ENCODE measurements around the gene SENP1. TPM values are rescaled to one million over a fixed set of nuclear protein-coding genes. Genes with fewer than 3 reads are reported as not detected.

The SENP1 gene
- total and polyA plus RNA-seq, 4 donors: 3.5 to 30.8 (median 12.9) TPM

DNA sequence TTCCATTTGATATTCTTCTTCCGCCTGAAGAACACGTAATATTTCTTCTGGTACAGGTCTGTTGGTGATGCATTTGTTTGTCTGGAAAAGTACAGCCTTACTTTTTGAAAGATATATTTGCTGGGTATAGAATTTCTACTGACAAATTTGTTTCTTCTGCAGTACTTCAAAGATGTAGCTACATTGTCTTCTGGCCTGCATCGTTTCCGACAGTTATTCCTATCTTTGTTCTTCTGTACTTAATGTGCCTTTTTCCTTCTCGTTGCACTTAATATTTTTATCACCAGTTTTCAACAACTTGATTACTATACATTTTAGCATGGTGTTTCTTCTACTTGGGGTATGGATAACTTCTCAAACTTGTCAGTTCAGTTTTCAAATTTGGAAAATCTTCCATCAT is 47.1 kb downstream of the SENP1 start:
- 97 to 98% methylated on average over 5 of the region's 5 CpGs for WGBS, 2 donors
- Histone ChIP-seq H3K36me3 (ENCODE audit: control insufficient read depth in 4 of 4, insufficient read depth in 4 of 4, low read length in 4 of 4) (peaks cover 12 to 35% (median 28%) of the 10 kb centered on the region in 4 donors), H3K27me3 (ENCODE audit: control insufficient read depth in 3 of 3, insufficient read depth in 3 of 3, low read length in 2 of 3) (no peaks in the 10 kb centered on the region), H3K4me3 (no peak overlapping the region), H3K9me3 (ENCODE audit: control insufficient read depth in 4 of 4, insufficient read depth in 3 of 4, low read length in 3 of 4) (peaks cover 0 to 7% (median 1%) of the 10 kb centered on the region in 4 donors), H3K4me1 (ENCODE audit: control insufficient read depth in 5 of 5, insufficient read depth in 5 of 5, low read length in 5 of 5) (no peaks in the 10 kb centered on the region), H3K9ac (ENCODE audit: insufficient read depth in 1 of 2, low read length in 2 of 2) (no peak overlapping the region), H3K27ac (ENCODE audit: low read depth in 1 of 2, low read length in 1 of 2) (no peak overlapping the region)
- ATAC-seq (ENCODE audit: insufficient read depth, low FRiP score) (no peak), DNase-seq (no peak)
- TF ChIP-seq, protein P1, sequence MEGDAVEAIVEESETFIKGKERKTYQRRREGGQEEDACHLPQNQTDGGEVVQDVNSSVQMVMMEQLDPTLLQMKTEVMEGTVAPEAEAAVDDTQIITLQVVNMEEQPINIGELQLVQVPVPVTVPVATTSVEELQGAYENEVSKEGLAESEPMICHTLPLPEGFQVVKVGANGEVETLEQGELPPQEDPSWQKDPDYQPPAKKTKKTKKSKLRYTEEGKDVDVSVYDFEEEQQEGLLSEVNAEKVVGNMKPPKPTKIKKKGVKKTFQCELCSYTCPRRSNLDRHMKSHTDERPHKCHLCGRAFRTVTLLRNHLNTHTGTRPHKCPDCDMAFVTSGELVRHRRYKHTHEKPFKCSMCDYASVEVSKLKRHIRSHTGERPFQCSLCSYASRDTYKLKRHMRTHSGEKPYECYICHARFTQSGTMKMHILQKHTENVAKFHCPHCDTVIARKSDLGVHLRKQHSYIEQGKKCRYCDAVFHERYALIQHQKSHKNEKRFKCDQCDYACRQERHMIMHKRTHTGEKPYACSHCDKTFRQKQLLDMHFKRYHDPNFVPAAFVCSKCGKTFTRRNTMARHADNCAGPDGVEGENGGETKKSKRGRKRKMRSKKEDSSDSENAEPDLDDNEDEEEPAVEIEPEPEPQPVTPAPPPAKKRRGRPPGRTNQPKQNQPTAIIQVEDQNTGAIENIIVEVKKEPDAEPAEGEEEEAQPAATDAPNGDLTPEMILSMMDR (IDR thresholded peaks at IDR 0.05; ENCODE audit: control extremely low read depth, extremely low read depth): no peak

DNA sequence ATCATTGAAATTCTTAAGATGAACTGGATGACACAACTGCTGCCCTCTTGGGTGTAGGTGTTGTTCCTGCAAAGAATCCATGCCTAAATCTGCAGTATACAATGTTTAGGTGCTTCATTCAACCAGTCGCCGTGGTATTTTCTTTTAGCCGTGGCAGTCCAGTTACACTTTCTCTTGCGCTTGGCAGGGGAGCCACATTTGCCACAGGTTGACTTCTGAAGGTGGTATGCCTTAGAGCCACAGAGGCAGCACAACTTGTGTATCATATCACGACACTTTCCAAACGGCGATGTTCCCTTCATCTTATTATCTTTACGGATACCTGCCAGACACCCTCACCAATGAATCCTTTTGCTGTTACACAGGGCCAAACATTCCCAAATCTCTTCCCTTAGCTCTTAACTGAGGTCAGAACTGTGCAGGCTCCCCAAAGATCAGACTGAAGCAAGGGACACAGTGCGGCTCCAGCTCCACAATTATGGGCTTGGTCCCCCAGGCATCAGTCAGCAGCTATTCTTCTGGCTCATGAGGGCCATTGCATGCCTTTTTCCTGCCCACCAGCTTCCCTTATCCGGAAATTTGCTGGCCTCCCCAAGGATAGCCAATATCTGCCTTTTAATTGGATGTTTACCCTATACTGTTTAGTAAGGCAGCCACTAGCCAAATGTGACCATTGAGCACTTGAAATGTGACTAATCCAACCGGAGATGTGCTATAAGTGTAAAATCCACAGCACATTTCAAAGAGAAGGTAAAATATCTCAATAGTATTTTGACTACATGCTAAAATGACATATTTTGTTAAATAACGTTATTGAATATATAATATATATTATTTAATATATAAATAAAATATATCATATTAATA is 50.7 kb downstream of the SENP1 start:
- no peak overlapping the region for H3K4me3 ChIP-seq
- H3K4me1 ChIP-seq (ENCODE audit: control insufficient read depth in 5 of 5, insufficient read depth in 5 of 5, low read length in 5 of 5): peaks cover 0 to 12% (median 0%) of the 10 kb centered on the region in 5 donors
- WGBS, 2 donors: 98% methylated on average over 12 of the region's 12 CpGs
- no peak for ATAC-seq (ENCODE audit: insufficient read depth, low FRiP score)
- TF ChIP-seq, protein P1 (IDR thresholded peaks at IDR 0.05; ENCODE audit: control extremely low read depth, extremely low read depth): no peak
- peaks cover 9 to 19% (median 15%) of the 10 kb centered on the region in 4 donors for H3K36me3 ChIP-seq (ENCODE audit: control insufficient read depth in 4 of 4, insufficient read depth in 4 of 4, low read length in 4 of 4)
- H3K27ac ChIP-seq (ENCODE audit: low read depth in 1 of 2, low read length in 1 of 2): no peak overlapping the region
- DNase-seq: no peak
- no peak overlapping the region for H3K9ac ChIP-seq (ENCODE audit: insufficient read depth in 1 of 2, low read length in 2 of 2)
- no peaks in the 10 kb centered on the region for H3K27me3 ChIP-seq (ENCODE audit: control insufficient read depth in 3 of 3, insufficient read depth in 3 of 3, low read length in 2 of 3)
- peaks cover 0 to 7% (median 1%) of the 10 kb centered on the region in 4 donors for H3K9me3 ChIP-seq (ENCODE audit: control insufficient read depth in 4 of 4, insufficient read depth in 3 of 4, low read length in 3 of 4)

DNA sequence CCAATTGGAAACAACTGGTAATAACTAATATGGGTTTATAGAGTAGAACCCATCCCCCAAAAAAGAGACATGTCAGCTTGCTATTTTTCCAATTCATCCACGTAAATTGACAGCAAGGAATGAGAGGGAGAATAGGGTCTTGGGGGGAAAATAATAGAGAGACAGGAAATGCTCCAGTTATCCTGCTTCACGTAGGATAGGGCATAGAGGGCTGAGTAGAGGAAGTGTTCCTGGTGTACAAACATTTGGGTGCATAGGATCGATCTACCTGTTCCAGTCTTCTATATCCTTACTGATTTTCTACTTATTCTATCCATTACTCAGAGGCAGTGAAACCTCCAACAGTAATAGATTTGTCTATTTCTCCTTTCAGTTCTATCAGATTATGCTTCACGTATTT is 52.0 kb downstream of the SENP1 start:
- ATAC-seq (ENCODE audit: insufficient read depth, low FRiP score) (no peak), DNase-seq (no peak)
- TF ChIP-seq, protein P1 (IDR thresholded peaks at IDR 0.05; ENCODE audit: control extremely low read depth, extremely low read depth): no peak
- no peak overlapping the region for H3K27ac ChIP-seq (ENCODE audit: low read depth in 1 of 2, low read length in 1 of 2)
- peaks cover 5 to 14% (median 9%) of the 10 kb centered on the region in 4 donors for H3K36me3 ChIP-seq (ENCODE audit: control insufficient read depth in 4 of 4, insufficient read depth in 4 of 4, low read length in 4 of 4)
- peaks cover 0 to 12% (median 0%) of the 10 kb centered on the region in 5 donors for H3K4me1 ChIP-seq (ENCODE audit: control insufficient read depth in 5 of 5, insufficient read depth in 5 of 5, low read length in 5 of 5)
- no peaks in the 10 kb centered on the region for H3K27me3 ChIP-seq (ENCODE audit: control insufficient read depth in 3 of 3, insufficient read depth in 3 of 3, low read length in 2 of 3)
- peaks cover 0 to 6% (median 1%) of the 10 kb centered on the region in 4 donors for H3K9me3 ChIP-seq (ENCODE audit: control insufficient read depth in 4 of 4, insufficient read depth in 3 of 4, low read length in 3 of 4)
- no peak overlapping the region for H3K4me3 ChIP-seq
- no peak overlapping the region for H3K9ac ChIP-seq (ENCODE audit: insufficient read depth in 1 of 2, low read length in 2 of 2)
- 90 to 92% methylated on average over 4 of the region's 4 CpGs for WGBS, 2 donors
